ENCODE measurements around the gene AKT3.

- no peak for TF ChIP-seq EZH2 (IDR thresholded peaks at IDR 0.05; ENCODE audit: borderline replicate concordance)
- TF ChIP-seq EZH2phosphoT487 (IDR thresholded peaks at IDR 0.05; ENCODE audit: low read depth, severe bottlenecking, unreplicated experiment): no peak
- no peak for TF ChIP-seq CTCF (IDR thresholded peaks at IDR 0.05; ENCODE audit: poor library complexity)
These were observed 300.3 kb downstream of the AKT3 start for GRCh38 chr1:243549791-243550190.
